GM23338 (cell line): ENCODE results near the gene CLNK. TPM values are rescaled to one million over a fixed set of nuclear protein-coding genes. Genes with fewer than 3 reads are reported as not detected.

ENCODE experiments used
- ATAC-seq: fragments of 200-7000 bp; cut with Tn5 transposase; 3 replicates; pipeline ENCODE4 v1.9.1; 2020
- DNase-seq: peaks from one replicate; pipeline ENCODE4 v3.0.0-alpha.2; 2015; ENCODE audit warnings: low spot score
- H2AFZ ChIP-seq: fragments of 200-600 bp; sonication (generic); 2 replicates; pipeline ENCODE4 v1.8.0; 2016; ENCODE audit warnings: antibody characterized with exemption, mild to moderate bottlenecking, moderate library complexity
- H3F3A ChIP-seq: fragments of 200-600 bp; sonication (generic); replicated peaks from 2 replicates; pipeline ENCODE4 v1.8.0; 2017; ENCODE audit warnings: antibody characterized with exemption, mixed run types, low read depth
- H3K27ac ChIP-seq: fragments of 200-600 bp; sonication (generic); 2 replicates; pipeline ENCODE4 v1.6.1; 2016; ENCODE audit warnings: low read depth
- H3K27me3 ChIP-seq: fragments of 200-600 bp; sonication (generic); 2 replicates; pipeline ENCODE4 v1.8.0; 2016; ENCODE audit warnings: mild to moderate bottlenecking, mixed run types, moderate library complexity; ENCODE audit not compliant: insufficient read depth
- H3K36me3 ChIP-seq: fragments of 200-600 bp; sonication (generic); 2 replicates; pipeline ENCODE4 v1.8.0; 2016; ENCODE audit warnings: mild to moderate bottlenecking; ENCODE audit not compliant: insufficient read depth
- H3K4me1 ChIP-seq: fragments of 200-600 bp; sonication (generic); 2 replicates; pipeline ENCODE4 v1.8.0; 2016; ENCODE audit warnings: mild to moderate bottlenecking, moderate library complexity; ENCODE audit not compliant: insufficient read depth
- H3K4me2 ChIP-seq: fragments of 200-600 bp; sonication (generic); 2 replicates; pipeline ENCODE4 v1.7.1; 2017; ENCODE audit warnings: mixed run types
- H3K4me3 ChIP-seq: fragments of 200-600 bp; sonication (generic); 2 replicates; pipeline ENCODE4 v1.6.1; 2016; ENCODE audit warnings: mixed run types
- H3K79me2 ChIP-seq: fragments of 200-600 bp; sonication (generic); replicated peaks from 2 replicates; pipeline ENCODE4 v1.8.0; 2017; ENCODE audit warnings: mild to moderate bottlenecking; ENCODE audit not compliant: insufficient read depth
- H3K9me2 ChIP-seq: fragments of 200-600 bp; sonication (generic); 2 replicates; pipeline ENCODE4 v1.8.0; 2017; ENCODE audit not compliant: insufficient read depth
- H4K20me1 ChIP-seq: fragments of 200-600 bp; sonication (generic); replicated peaks from 2 replicates; pipeline ENCODE4 v1.8.0; 2017; ENCODE audit warnings: mild to moderate bottlenecking; ENCODE audit not compliant: insufficient read depth
- H3K27ac Mint-ChIP-seq: 2 replicates; pipeline ENCODE4 v1.8.0; 2020; ENCODE audit warnings: inconsistent platforms, mild to moderate bottlenecking, moderate library complexity, mixed read lengths
- H3K27me3 Mint-ChIP-seq: 3 replicates; pipeline ENCODE4 v1.8.0; 2022; ENCODE audit warnings: low read depth, mild to moderate bottlenecking, moderate library complexity, mixed read lengths, inconsistent platforms; ENCODE audit not compliant: insufficient read depth, poor library complexity
- H3K36me3 Mint-ChIP-seq: 3 replicates; pipeline ENCODE4 v1.8.0; 2021; ENCODE audit warnings: low read depth, mild to moderate bottlenecking, inconsistent platforms, moderate library complexity, mixed read lengths
- H3K4me1 Mint-ChIP-seq: 3 replicates; pipeline ENCODE4 v1.8.0; 2020; ENCODE audit warnings: mild to moderate bottlenecking, inconsistent platforms, mixed read lengths
- H3K4me3 Mint-ChIP-seq: 3 replicates; pipeline ENCODE4 v1.8.0; 2021; ENCODE audit warnings: moderate library complexity, mild to moderate bottlenecking, inconsistent platforms, mixed read lengths
- H3K9me3 Mint-ChIP-seq: 3 replicates; pipeline ENCODE4 v1.8.0; 2020; ENCODE audit warnings: moderate library complexity, mild to moderate bottlenecking, inconsistent platforms, mixed read lengths
- CREB1 ChIP-seq: fragments of 250-450 bp; sonication (Bioruptor Pico); IDR thresholded peaks from 2 replicates; pipeline ENCODE4 v1.5.0; 2020; ENCODE audit warnings: low read depth, mild to moderate bottlenecking, moderate library complexity
- ETS1 ChIP-seq: IDR thresholded peaks from 2 replicates; pipeline ENCODE4 v1.6.1; 2016; ENCODE audit warnings: antibody characterized with exemption
- EZH2phosphoT487 ChIP-seq: fragments of 200-600 bp; sonication (generic); IDR thresholded peaks from one replicate; pipeline ENCODE4 v1.8.1; 2018; ENCODE audit warnings: antibody characterized with exemption; ENCODE audit not compliant: unreplicated experiment
- JUNB ChIP-seq: IDR thresholded peaks from one replicate; pipeline ENCODE4 v1.6.1; 2016; ENCODE audit warnings: antibody characterized with exemption; ENCODE audit not compliant: unreplicated experiment
- NANOG ChIP-seq: IDR thresholded peaks from 2 replicates; pipeline ENCODE4 v1.6.1; 2016; ENCODE audit warnings: antibody characterized with exemption, borderline replicate concordance
- POLR2AphosphoS5 ChIP-seq: IDR thresholded peaks from 2 replicates; pipeline ENCODE4 v1.6.1; 2016; ENCODE audit warnings: antibody characterized with exemption, low read depth
- STAT1 ChIP-seq: IDR thresholded peaks from one replicate; pipeline ENCODE4 v1.6.1; 2016; ENCODE audit warnings: antibody characterized with exemption; ENCODE audit not compliant: unreplicated experiment
- ZNF331 ChIP-seq: fragments of 250-450 bp; sonication (Bioruptor Pico); IDR thresholded peaks from 2 replicates; pipeline ENCODE4 v1.5.0; 2020; ENCODE audit warnings: low read depth, mild to moderate bottlenecking, moderate library complexity
- ZNF462 ChIP-seq: fragments of 250-450 bp; sonication (Bioruptor Pico); IDR thresholded peaks from 2 replicates; pipeline ENCODE4 v1.5.0; 2020; ENCODE audit warnings: mild to moderate bottlenecking, moderate library complexity
- polyA plus RNA-seq: library from polyadenylated mRNA; unstranded; fragments of >200 nt; fragmentation: Nextera tagmentation; extraction: Ambion mirVana; gene quantifications from 2 replicates; pipeline ENCODE4 v1.2.1, GENCODE V29; 2016
- total RNA-seq: library from RNA; depleted of rRNA; stranded (reverse); fragments of >200 nt; shearing (Covaris generic); gene quantifications from 2 replicates; pipeline ENCODE4 v1.2.3, GENCODE V29; 2014

CLNK gene
- total and polyA plus RNA-seq, 2 experiments from 2014 or later = not detected

DNA sequence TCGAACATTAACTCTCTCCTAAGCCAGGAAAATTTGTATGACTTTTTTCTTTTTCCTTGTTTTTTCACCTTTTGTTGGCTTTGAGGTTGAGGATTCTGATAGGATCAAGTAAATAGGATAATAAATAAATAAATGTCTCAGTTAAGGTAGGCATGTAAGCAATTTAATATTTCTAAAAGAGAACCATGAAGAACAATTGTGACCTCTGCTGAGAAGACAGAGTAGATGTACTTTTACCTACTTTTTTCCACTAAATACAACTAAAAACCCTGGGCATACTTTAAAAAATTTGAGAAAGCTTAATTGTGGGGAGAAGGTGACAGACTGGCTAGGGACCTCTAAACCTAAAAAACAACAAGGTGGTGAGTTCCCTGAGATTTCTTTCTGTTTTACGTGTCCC is 31.6 kb upstream of the CLNK start (continued):
- TF ChIP-seq ZNF462 (CRISPR knock-in tag) (no peak), JUNB (no peak), STAT1 (no peak), ZNF331 (CRISPR knock-in tag) (no peak), EZH2phosphoT487 (no peak), POLR2AphosphoS5 (no peak), NANOG (no peak)

GRCh38 chr4:10715696-10716095 is 31.1 kb upstream of the CLNK start:
- no peaks in the 10 kb centered on the region for H3K36me3 ChIP-seq
- H4K20me1 ChIP-seq = no peaks in the 10 kb centered on the region
- H3K27me3 ChIP-seq = no peaks in the 10 kb centered on the region
- peaks cover 6% of the 10 kb centered on the region; the same call in 1 of the 3 replicates for H3K36me3 Mint-ChIP-seq
- H3K4me1 Mint-ChIP-seq = peaks cover 7% of the 10 kb centered on the region
- no peak overlapping the region for H2AFZ ChIP-seq
- no peak overlapping the region for H3K27ac Mint-ChIP-seq
- no peak overlapping the region for H3K4me2 ChIP-seq
- no peak overlapping the region for H3K27ac ChIP-seq
- peaks cover 7% of the 10 kb centered on the region; the same call in 1 of the 2 replicates for H3K9me2 ChIP-seq
- no peaks in the 10 kb centered on the region for H3K79me2 ChIP-seq
- H3K4me1 ChIP-seq = no peaks in the 10 kb centered on the region
- ATAC-seq = no peak
- H3K27me3 Mint-ChIP-seq = peaks cover 2% of the 10 kb centered on the region
- peak; percentile 3 for DNase-seq
- no peak overlapping the region for H3K4me3 ChIP-seq
- H3K9me3 Mint-ChIP-seq = peaks cover 4% of the 10 kb centered on the region; the same call in 2 of the 3 replicates
- no peaks in the 10 kb centered on the region for H3F3A ChIP-seq
- no peak overlapping the region for H3K4me3 Mint-ChIP-seq
- TF ChIP-seq EZH2phosphoT487 (no peak), CREB1 (CRISPR knock-in tag) (no peak), ZNF462 (CRISPR knock-in tag) (no peak), POLR2AphosphoS5 (no peak), ETS1 (no peak), JUNB (no peak)
